GM18520 (cell line): ENCODE measurements around the gene ELFN1.

Experiments
- ATAC-seq: cut with Tn5 transposase; IDR thresholded peaks from one replicate; pipeline ENCODE4 v1.9.1; 2021; ENCODE audit not compliant: unreplicated experiment

ELFN1 gene

GRCh38 chr7:1723254-1723653, 53.2 kb downstream of the ELFN1 start:
- no peak for ATAC-seq

GRCh38 chr7:1724118-1724910, 54.2 kb downstream of the ELFN1 start:
- no peak for ATAC-seq

GRCh38 chr7:1725199-1725690, 55.2 kb downstream of the ELFN1 start:
- no peak for ATAC-seq

GRCh38 chr7:1725766-1726630, 55.9 kb downstream of the ELFN1 start:
- ATAC-seq, result no peak

- ATAC-seq, result no peak
Observed at GRCh38 chr7:1727079-1727478, 57.0 kb downstream of the ELFN1 start.

- no peak for ATAC-seq
Observed at GRCh38 chr7:1727812-1728570, 57.9 kb downstream of the ELFN1 start.

GRCh38 chr7:1729183-1729582, 59.1 kb downstream of the ELFN1 start:
- ATAC-seq, result no peak

- ATAC-seq, result no peak
Observed at GRCh38 chr7:1729773-1730172, 59.7 kb downstream of the ELFN1 start.

- ATAC-seq, result no peak
Observed at GRCh38 chr7:1732072-1732471, 62.0 kb downstream of the ELFN1 start.

- no peak for ATAC-seq
Observed at GRCh38 chr7:1732645-1733044, 62.6 kb downstream of the ELFN1 start.

- ATAC-seq, result no peak
Observed at GRCh38 chr7:1733206-1733907, 63.3 kb downstream of the ELFN1 start.

- ATAC-seq, result no peak
Observed at GRCh38 chr7:1733908-1734730, 64.0 kb downstream of the ELFN1 start.

GRCh38 chr7:1735262-1735661, 65.2 kb downstream of the ELFN1 start:
- ATAC-seq, result no peak

- ATAC-seq, result no peak
Observed at GRCh38 chr7:1735806-1736483, 65.9 kb downstream of the ELFN1 start.

GRCh38 chr7:1736484-1736817, 66.4 kb downstream of the ELFN1 start:
- ATAC-seq, result no peak

GRCh38 chr7:1736830-1737229, 66.8 kb downstream of the ELFN1 start:
- ATAC-seq, result no peak

- ATAC-seq, result no peak
Observed at GRCh38 chr7:1737523-1737922, 67.4 kb downstream of the ELFN1 start.

GRCh38 chr7:1737956-1738355, 67.9 kb downstream of the ELFN1 start:
- ATAC-seq, result no peak

- ATAC-seq, result no peak
Observed at GRCh38 chr7:1738511-1738910, 68.4 kb downstream of the ELFN1 start.
